BJ (cell line): Measurements from ENCODE around the gene COCH. TPM values are rescaled to one million over a fixed set of nuclear protein-coding genes. Genes with fewer than 3 reads are reported as not detected.

Experiments
- polyA plus RNA-seq: library from polyadenylated mRNA; depleted of rRNA; stranded (reverse); fragments of >200 nt; gene quantifications from 2 replicates; pipeline ENCODE4 v1.2.3, GENCODE V29; 2011; rRNA removed

Gene COCH
- polyA plus RNA-seq, 1 experiment = 0.10 TPM

Other genes starting within 250 kb of the COCH start
- 2.5 and 3.5 TPM in 2 replicates for gene AP4S1, start 151.1 kb downstream of the COCH start, polyA plus RNA-seq
- gene STRN3, start 151.8 kb downstream of the COCH start, polyA plus RNA-seq = 14.8 and 26.2 TPM in 2 replicates